H1 (cell line): ENCODE measurements around the gene SCRN1. TPM values are rescaled to one million over a fixed set of nuclear protein-coding genes. Genes with fewer than 3 reads are reported as not detected.

Experiments used
- CTCF ChIA-PET: fragments of 300-600 bp; sonication (Branson Sonifier 250); formaldehyde crosslinking; loops from one replicate; lab custom pipeline; 2021; ENCODE audit not compliant: partially characterized antibody; lab: Charles Lee
- POLR2A ChIA-PET: fragments of 300-600 bp; sonication (Branson Sonifier 250); formaldehyde crosslinking; loops from one replicate; lab custom pipeline; 2021; ENCODE audit warnings: inconsistent platforms; ENCODE audit not compliant: partially characterized antibody; lab: Charles Lee
- DNase-seq, 2 experiments: peaks; one replicate each; pipeline versions ENCODE4 v3.0.0 to v3.0.0-alpha.2; 2010 to 2022; ENCODE audit warnings: low spot score in 2 of 2, low read depth in 1 of 2, mixed read lengths in 1 of 2
- FAIRE-seq: peaks from 2 replicates; lab custom pipeline; 2011; peaks lifted over from hg19 to GRCh38; lab: Jason Lieb, UNC
- H2AFZ ChIP-seq: 2 replicates; pipeline ENCODE4 v1.8.1; 2012; ENCODE audit warnings: low read length, inconsistent platforms
- H2AK5ac ChIP-seq: 2 replicates; pipeline ENCODE4 v1.6.1; 2013; ENCODE audit warnings: low read depth, low read length
- H2BK120ac ChIP-seq: replicated peaks from 2 replicates; pipeline ENCODE3; 2013; ENCODE audit warnings: low read depth, low read length, inconsistent platforms
- H2BK12ac ChIP-seq: 2 replicates; pipeline ENCODE4 v1.6.1; 2013; ENCODE audit warnings: low read depth, low read length
- H2BK15ac ChIP-seq: 2 replicates; pipeline ENCODE4 v1.6.1; 2013; ENCODE audit warnings: low read length
- H2BK20ac ChIP-seq: 2 replicates; pipeline ENCODE4 v1.6.1; 2013; ENCODE audit warnings: low read length
- H2BK5ac ChIP-seq: 2 replicates; pipeline ENCODE4 v1.6.1; 2013; ENCODE audit warnings: low read depth, low read length
- H3K14ac ChIP-seq: 2 replicates; pipeline ENCODE4 v1.6.1; 2013; ENCODE audit warnings: inconsistent platforms; ENCODE audit not compliant: insufficient read length
- H3K18ac ChIP-seq: 2 replicates; pipeline ENCODE4 v1.6.1; 2013; ENCODE audit warnings: low read length; ENCODE audit errors: extremely low read depth
- H3K23ac ChIP-seq: 2 replicates; pipeline ENCODE4 v1.6.1; 2013; ENCODE audit warnings: inconsistent platforms; ENCODE audit not compliant: insufficient read length
- H3K23me2 ChIP-seq: 2 replicates; pipeline ENCODE4 v1.6.1; 2013; ENCODE audit warnings: low read depth, low read length
- H3K27ac ChIP-seq: 2 replicates; pipeline ENCODE4 v1.6.1; 2011; ENCODE audit warnings: low read depth, low read length, inconsistent platforms
- H3K27me3 ChIP-seq, 4 experiments: replicated peaks in 1 of 4; 1 replicate in 1 of 4; 2 replicates in 3 of 4; pipeline versions ENCODE4 v1.6.1 to v1.8.1; 2011 to 2013; ENCODE audit warnings: low read length in 3 of 4, mild to moderate bottlenecking in 3 of 4, inconsistent platforms in 2 of 4, mixed read lengths in 2 of 4, moderate library complexity in 1 of 4; ENCODE audit not compliant: control insufficient read depth in 3 of 4, insufficient read depth in 3 of 4; ENCODE audit errors: extremely low read depth in 1 of 4
- H3K36me3 ChIP-seq, 4 experiments: 2 replicates each; pipeline versions ENCODE4 v1.6.1 to v1.8.1; 2011 to 2013; ENCODE audit warnings: mild to moderate bottlenecking in 4 of 4, low read length in 3 of 4, moderate library complexity in 2 of 4, control low read depth in 1 of 4, inconsistent platforms in 1 of 4; ENCODE audit not compliant: insufficient read depth in 4 of 4, control insufficient read depth in 2 of 4
- H3K4ac ChIP-seq: replicated peaks from 2 replicates; pipeline ENCODE3; 2013; ENCODE audit warnings: low read length, low read depth, mixed read lengths, inconsistent platforms; ENCODE audit not compliant: insufficient read length
- H3K4me1 ChIP-seq, 4 experiments: replicated peaks in 1 of 4; 1 replicate in 1 of 4; 2 replicates in 3 of 4; pipeline versions ENCODE4 v1.6.1 to v1.8.1; 2011 to 2013; ENCODE audit warnings: low read length in 3 of 4, inconsistent platforms in 2 of 4, mixed read lengths in 1 of 4; ENCODE audit not compliant: insufficient read depth in 4 of 4, control insufficient read depth in 3 of 4
- H3K4me2 ChIP-seq, 2 experiments: 2 replicates each; pipeline versions ENCODE4 v1.6.1 to v1.8.1; 2011 to 2013; ENCODE audit warnings: low read depth in 2 of 2, low read length in 2 of 2, control low read depth in 1 of 2, inconsistent platforms in 1 of 2, mild to moderate bottlenecking in 1 of 2; ENCODE audit not compliant: insufficient read depth in 1 of 2
- H3K4me3 ChIP-seq, 4 experiments: fragments of 200-600, 300-600 bp in 1 of 4; sonication (generic), shearing (Covaris generic), sonication (Bioruptor Twin) in 1 of 4; 2 replicates each; pipeline versions ENCODE4 v1.5.1 to v1.8.1; 2011 to 2016; ENCODE audit warnings: low read length in 4 of 4, low read depth in 3 of 4, control low read depth in 2 of 4, inconsistent platforms in 2 of 4, mild to moderate bottlenecking in 2 of 4, mixed read lengths in 1 of 4, moderate library complexity in 1 of 4; ENCODE audit not compliant: insufficient read depth in 2 of 4; ENCODE audit errors: extremely low read depth in 1 of 4
- H3K56ac ChIP-seq: replicated peaks from 2 replicates; pipeline ENCODE3; 2013; ENCODE audit warnings: low read depth, mild to moderate bottlenecking, mixed read lengths, low read length, inconsistent platforms; ENCODE audit not compliant: insufficient read length
- H3K79me1 ChIP-seq: 2 replicates; pipeline ENCODE4 v1.6.1; 2013; ENCODE audit warnings: low read depth, low read length, control low read depth
- H3K79me2 ChIP-seq, 2 experiments: 2 replicates each; pipeline versions ENCODE4 v1.6.1 to v1.8.1; 2012 to 2013; ENCODE audit warnings: low read length in 2 of 2, mild to moderate bottlenecking in 2 of 2, inconsistent platforms in 1 of 2; ENCODE audit not compliant: insufficient read depth in 2 of 2, control insufficient read depth in 1 of 2
- H3K9ac ChIP-seq, 4 experiments: replicated peaks in 1 of 4; 1 replicate in 1 of 4; 2 replicates in 3 of 4; pipeline versions ENCODE4 v1.6.1 to v1.8.1; 2011 to 2013; ENCODE audit warnings: low read depth in 3 of 4, low read length in 3 of 4, control low read depth in 2 of 4, mild to moderate bottlenecking in 2 of 4, moderate library complexity in 2 of 4, inconsistent platforms in 1 of 4; ENCODE audit errors: extremely low read depth in 1 of 4
- H3K9me3 ChIP-seq, 2 experiments: 2 replicates each; pipeline versions ENCODE4 v1.6.1 to v1.8.1; 2012 to 2013; ENCODE audit warnings: mild to moderate bottlenecking in 2 of 2, moderate library complexity in 2 of 2, control low read depth in 1 of 2, inconsistent platforms in 1 of 2, low read depth in 1 of 2, low read length in 1 of 2, mixed read lengths in 1 of 2; ENCODE audit not compliant: insufficient read depth in 2 of 2
- H4K20me1 ChIP-seq, 2 experiments: replicated peaks in 1 of 2; 2 replicates each; pipeline versions ENCODE3 to v1.8.1; 2011 to 2013; ENCODE audit warnings: inconsistent platforms in 2 of 2, low read length in 2 of 2, mild to moderate bottlenecking in 1 of 2; ENCODE audit not compliant: insufficient read depth in 2 of 2, control insufficient read depth in 1 of 2
- H4K5ac ChIP-seq: 2 replicates; pipeline ENCODE4 v1.6.1; 2013; ENCODE audit warnings: low read length, low read depth, mixed read lengths, inconsistent platforms; ENCODE audit not compliant: insufficient read length
- H4K8ac ChIP-seq: 2 replicates; pipeline ENCODE4 v1.8.0; 2013; ENCODE audit warnings: mild to moderate bottlenecking, moderate library complexity, low read length, inconsistent platforms; ENCODE audit not compliant: insufficient read depth; ENCODE audit errors: extremely low read depth
- H4K91ac ChIP-seq: replicated peaks from 2 replicates; pipeline ENCODE3; 2013; ENCODE audit warnings: low read length, mixed read lengths, inconsistent platforms; ENCODE audit not compliant: insufficient read length
- BACH1 ChIP-seq: IDR thresholded peaks from 2 replicates; pipeline ENCODE4 v1.6.1; 2012; ENCODE audit warnings: low read length, improper control_type of control experiment
- CHD1 ChIP-seq: IDR thresholded peaks from 2 replicates; pipeline ENCODE4 v1.6.1; 2012; ENCODE audit warnings: low read depth, low read length, improper control_type of control experiment
- EP300 ChIP-seq, 2 experiments: IDR thresholded peaks; 1 replicate in 1 of 2; 2 replicates in 1 of 2; pipeline ENCODE4 v1.6.1; 2011 to 2012; ENCODE audit warnings: low read depth in 2 of 2, low read length in 2 of 2, mild to moderate bottlenecking in 2 of 2, borderline replicate concordance in 1 of 2, inconsistent platforms in 1 of 2, moderate library complexity in 1 of 2
- KDM4A ChIP-seq: IDR thresholded peaks from one replicate; pipeline ENCODE4 v1.7.1; 2012; ENCODE audit warnings: low read depth, mild to moderate bottlenecking, moderate library complexity, low read length, inconsistent platforms; ENCODE audit not compliant: severe bottlenecking
- SP1 ChIP-seq: IDR thresholded peaks from 2 replicates; pipeline ENCODE4 v1.6.1; 2011; ENCODE audit warnings: low read depth, low read length
- TAF7 ChIP-seq: optimal IDR thresholded peaks from 2 replicates; pipeline ENCODE3; 2011; ENCODE audit warnings: low read depth, mild to moderate bottlenecking, inconsistent platforms, low read length, moderate library complexity, borderline replicate concordance
- TCF12 ChIP-seq: IDR thresholded peaks from 2 replicates; pipeline ENCODE4 v1.6.1; 2011; ENCODE audit warnings: low read depth, mild to moderate bottlenecking, low read length
- WGBS, 2 experiments: shearing (Covaris generic) in 1 of 2; methylation state at CpG; one replicate each; pipeline versions ENCODE4 v1.1.6 to v1.1.7; 2013 to 2015; ENCODE audit warnings: low lambda C conversion rate in 2 of 2, mixed read lengths in 2 of 2, inconsistent platforms in 1 of 2, low coverage in 1 of 2, missing lambda C conversion rate in 1 of 2; ENCODE audit not compliant: insufficient replicate concordance in 2 of 2, insufficient coverage in 1 of 2, insufficient read length in 1 of 2; ENCODE audit errors: extremely low coverage in 1 of 2, missing lambda C conversion rate in 1 of 2; 5-methylcytosine and 5-hydroxymethylcytosine counted together
- polyA plus RNA-seq, 7 experiments: library from polyadenylated mRNA; depleted of rRNA in 3 of 7; stranded (reverse) in 5 of 7; unstranded in 2 of 7; fragments of >200 nt in 5 of 7; fragments of 200-250 nt in 2 of 7; gene quantifications; 1 replicate in 5 of 7; 2 replicates in 1 of 7; 4 replicates in 1 of 7; pipeline versions ENCODE4 v1.2.1 to v1.2.3, GENCODE V29; 2011 to 2013; ENCODE audit warnings: missing spikeins in 2 of 7, mixed read lengths in 2 of 7
- total RNA-seq: library from RNA; stranded (reverse); fragmentation: NEBNext Ultra II Directional; extraction: Animal tissue kit (Norgen Biotek cat#: 25700); gene quantifications from 2 replicates; pipeline ENCODE4 v1.2.1, GENCODE V29; 2021

SCRN1 gene
- total and polyA plus RNA-seq, 2 of the 8 experiments (the other 6 are each of a cell fraction or from before 2014, with no cell fraction given) = 36.0 to 75.8 TPM

DNA sequence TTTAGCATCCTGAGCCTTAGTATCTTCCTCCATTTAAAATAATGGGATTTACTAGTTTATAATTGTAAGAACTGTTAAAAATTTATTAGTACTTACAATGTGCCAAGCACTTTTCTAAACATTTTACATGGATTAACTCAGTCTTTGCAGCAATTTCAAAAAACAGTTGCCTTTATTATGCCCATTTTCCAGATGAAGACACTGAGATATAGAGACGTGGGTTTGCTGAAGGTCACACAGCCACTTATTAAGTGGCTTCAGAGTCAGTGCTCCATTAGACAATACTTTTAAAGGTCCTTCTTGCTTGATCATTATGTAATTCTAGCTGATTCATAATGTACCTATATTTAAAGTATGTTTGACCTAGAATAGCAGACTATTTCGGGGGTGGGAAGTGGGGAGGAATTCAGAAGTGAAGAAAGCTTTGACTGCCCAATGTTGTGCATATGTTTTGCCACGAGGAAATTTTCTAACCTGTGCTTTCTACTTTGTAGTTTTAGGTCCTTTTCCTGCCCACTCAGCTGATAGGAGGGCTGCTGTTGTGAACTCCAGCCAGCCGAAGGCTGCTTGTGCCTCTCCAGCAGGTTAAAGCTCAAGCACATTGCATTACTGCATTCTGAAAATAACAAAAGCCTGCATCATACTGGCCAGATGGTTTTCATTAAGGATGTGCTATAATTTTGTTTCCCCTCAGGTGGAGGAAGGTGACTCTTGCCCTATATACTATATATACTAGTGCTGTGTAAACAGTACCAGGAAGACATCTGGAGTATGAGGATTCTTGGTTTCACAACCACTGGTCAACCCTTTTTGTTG, 42.9 kb upstream of the SCRN1 start:
- no peak overlapping the region for H2BK12ac ChIP-seq
- H2BK120ac ChIP-seq = no peak overlapping the region
- H3K14ac ChIP-seq = no peak overlapping the region
- FAIRE-seq = no peak
- H3K79me1 ChIP-seq = peaks cover 4% of the 10 kb centered on the region; the same call in 1 of the 2 replicates
- H2BK5ac ChIP-seq = no peak overlapping the region
- no peak overlapping the region for H2AK5ac ChIP-seq
- H3K23ac ChIP-seq = no peak overlapping the region
- H3K4me3 ChIP-seq = no peak overlapping the region
- H4K8ac ChIP-seq = no peak overlapping the region
- 89% methylated on average over 4 of the region's 4 CpGs; no CpG with 5 or more reads in 1 of the 2 experiments for WGBS, 2 experiments
- H3K79me2 ChIP-seq = peaks cover 8 to 76% of the 10 kb centered on the region in 2 experiments
- no peak overlapping the region for H3K4me2 ChIP-seq
- CTCF ChIA-PET = interaction anchor here (2.2 kb wide), 1 partner anchor 9 kb away, joined by 9 read pairs; no protein-coding TSS in a partner anchor
- no peak overlapping the region for H3K27ac ChIP-seq
- no peak overlapping the region for H2AFZ ChIP-seq
- no peak overlapping the region for H3K18ac ChIP-seq
- H3K23me2 ChIP-seq = peaks cover 5% of the 10 kb centered on the region
- H2BK20ac ChIP-seq = no peak overlapping the region
- H3K4ac ChIP-seq = no peak overlapping the region
- POLR2A ChIA-PET = no interaction called here
- peaks cover 3 to 16% of the 10 kb centered on the region in 2 experiments for H4K20me1 ChIP-seq
- no peaks in the 10 kb centered on the region for H3K36me3 ChIP-seq
- H3K56ac ChIP-seq = no peak overlapping the region
- H4K5ac ChIP-seq = no peak overlapping the region
- H3K9ac ChIP-seq = no peak overlapping the region
- no peak for TF ChIP-seq EP300 (IDR thresholded peaks at IDR 0.05; ENCODE audit: borderline replicate concordance in 1 of 2, low read depth in 2 of 2, low read length in 2 of 2)
- TF ChIP-seq TCF12 = no peak
- no peak for TF ChIP-seq TAF7
- TF ChIP-seq SP1 = no peak
- no peak for TF ChIP-seq KDM4A
- no peak for TF ChIP-seq BACH1
- no peak for TF ChIP-seq CHD1
- H3K4me1 ChIP-seq = peaks cover 0 to 10% (median 4%) of the 10 kb centered on the region in 4 experiments; a peak in 5 of 7 replicates
- no peaks in the 10 kb centered on the region for H3K9me3 ChIP-seq
- DNase-seq = no peak
- H4K91ac ChIP-seq = no peak overlapping the region
- no peak overlapping the region for H2BK15ac ChIP-seq
- no peaks in the 10 kb centered on the region for H3K27me3 ChIP-seq
